ENCODE results near the gene CD226. TPM values are rescaled to one million over a fixed set of nuclear protein-coding genes. Genes with fewer than 3 reads are reported as not detected.
"Not testable (repeated sequence)": the region's sequence is repeated elsewhere in the genome, so short reads cannot be mapped to it uniquely, and the experiment has no call there.

Gene CD226
- total and polyA plus RNA-seq, 4 donors = 1.2 to 2.2 (median 1.6) TPM

DNA sequence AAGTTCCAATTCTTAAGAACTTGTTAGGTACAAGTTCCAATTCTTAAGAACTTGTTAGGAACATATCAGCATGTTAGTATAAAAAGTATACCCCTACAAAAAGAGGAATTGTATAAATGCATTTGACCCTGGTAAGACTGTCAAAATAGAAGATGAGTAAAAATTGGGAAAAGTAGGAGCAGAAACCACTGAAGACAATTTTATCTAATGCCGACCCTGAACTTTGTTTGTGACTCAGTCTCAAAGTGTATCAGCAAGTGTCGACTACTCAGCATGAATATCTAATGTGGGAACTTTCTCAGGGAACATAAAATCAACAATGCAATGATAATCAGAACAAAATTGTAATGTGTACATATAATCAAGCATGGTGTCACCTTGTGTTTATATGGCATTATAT is 583 bp upstream of the CD226 start:
- no peak for DNase-seq (ENCODE audit: low read depth in 4 of 6, low spot score in 6 of 6)
- H3K4me3 ChIP-seq (ENCODE audit: low read depth, low read length) = no peak overlapping the region
- H3K27ac ChIP-seq (ENCODE audit: low read depth, low read length) = no peak overlapping the region
- H3K36me3 ChIP-seq (ENCODE audit: control insufficient read depth, insufficient read depth, low read length) = no peaks in the 10 kb centered on the region
- H3K9me3 ChIP-seq (ENCODE audit: control insufficient read depth, insufficient read depth, low read length) = no peaks in the 10 kb centered on the region
- no peaks in the 10 kb centered on the region for H3K4me1 ChIP-seq (ENCODE audit: control insufficient read depth, insufficient read depth, low read length)
- WGBS (ENCODE audit: insufficient coverage) = no CpG with 5 or more reads among the region's 2 CpGs
- no peaks in the 10 kb centered on the region for H3K27me3 ChIP-seq (ENCODE audit: control insufficient read depth, insufficient read depth, low read length)

DNA sequence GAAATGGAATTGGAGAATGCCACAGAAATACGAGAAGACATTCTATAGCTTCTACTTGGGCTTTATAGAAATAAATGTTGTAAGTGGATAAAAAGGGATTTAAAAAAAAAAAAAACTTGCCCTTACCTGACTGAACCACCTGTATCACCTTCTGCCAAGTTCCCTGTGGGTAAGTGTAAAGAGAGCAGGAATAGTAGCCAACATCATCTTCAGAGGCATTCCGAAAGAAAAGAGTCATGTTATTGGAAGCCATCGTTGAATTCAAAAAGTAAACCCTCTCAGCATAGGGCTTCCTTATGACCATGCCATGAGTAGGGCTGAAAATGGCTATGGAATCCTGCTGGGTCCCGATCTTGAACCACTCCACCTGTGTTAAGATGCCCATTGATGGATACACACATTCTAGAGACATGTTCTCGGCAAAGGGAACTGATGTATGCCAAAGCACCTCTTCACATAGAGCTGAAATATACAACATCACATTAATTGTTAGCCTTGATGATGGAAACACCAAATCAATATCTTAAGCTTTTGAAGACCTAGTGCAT is 991 bp downstream of the CD226 start:
- no peaks in the 10 kb centered on the region for H3K9me3 ChIP-seq (ENCODE audit: control insufficient read depth, insufficient read depth, low read length)
- H3K36me3 ChIP-seq (ENCODE audit: control insufficient read depth, insufficient read depth, low read length) = no peaks in the 10 kb centered on the region
- no CpG with 5 or more reads among the region's 5 CpGs for WGBS (ENCODE audit: insufficient coverage)
- H3K4me1 ChIP-seq (ENCODE audit: control insufficient read depth, insufficient read depth, low read length) = no peaks in the 10 kb centered on the region
- no peak overlapping the region for H3K4me3 ChIP-seq (ENCODE audit: low read depth, low read length)
- no peak overlapping the region for H3K27ac ChIP-seq (ENCODE audit: low read depth, low read length)
- no peak for DNase-seq (ENCODE audit: low read depth in 4 of 6, low spot score in 6 of 6)
- H3K27me3 ChIP-seq (ENCODE audit: control insufficient read depth, insufficient read depth, low read length) = no peaks in the 10 kb centered on the region

DNA sequence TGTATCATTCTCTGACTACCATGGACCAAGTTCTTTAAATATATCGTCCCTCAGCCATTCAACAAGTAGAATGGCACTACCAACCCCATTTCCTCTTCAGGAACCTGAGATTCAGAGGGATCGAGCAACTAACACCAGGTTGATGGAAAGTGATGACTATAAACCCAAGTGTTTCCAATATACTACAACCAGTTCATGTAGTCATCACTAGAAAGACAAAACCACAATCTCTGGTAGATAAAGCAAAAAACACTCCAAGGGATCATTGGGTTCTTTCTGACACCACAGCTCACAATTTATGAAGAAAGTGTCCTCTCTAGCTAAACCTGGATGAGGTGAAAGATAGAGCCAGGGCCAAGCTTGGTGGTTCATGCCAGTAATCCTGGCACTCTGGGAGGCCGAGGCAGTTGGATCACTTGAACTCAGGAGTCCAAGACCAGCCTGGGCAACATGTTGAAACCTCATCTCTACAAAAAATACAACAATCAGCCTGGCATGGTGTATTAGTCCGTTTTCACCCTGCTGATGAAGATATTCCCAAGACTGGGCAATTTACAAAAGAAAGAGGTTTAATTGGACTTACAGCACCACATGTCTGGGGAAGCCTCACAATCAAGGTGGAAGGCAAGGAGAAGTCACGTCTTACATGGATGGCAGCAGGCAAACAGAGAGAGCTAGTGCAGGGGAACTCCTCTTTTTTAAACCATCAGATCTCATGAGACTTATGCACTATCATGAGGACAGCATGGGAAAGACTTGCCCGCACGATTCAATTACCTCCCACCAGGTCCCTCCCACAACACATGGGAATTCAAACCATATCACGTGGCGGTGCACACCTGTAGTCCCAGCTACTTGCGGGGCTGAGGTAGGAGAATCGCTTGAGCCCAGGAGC is 2.2 kb downstream of the CD226 start:
- WGBS (ENCODE audit: insufficient coverage) = 87% methylated on average over 3 of the region's 11 CpGs
- Histone ChIP-seq H3K36me3 (ENCODE audit: control insufficient read depth, insufficient read depth, low read length) (no peaks in the 10 kb centered on the region), H3K27ac (ENCODE audit: low read depth, low read length) (no peak overlapping the region), H3K27me3 (ENCODE audit: control insufficient read depth, insufficient read depth, low read length) (no peaks in the 10 kb centered on the region), H3K4me3 (ENCODE audit: low read depth, low read length) (no peak overlapping the region), H3K9me3 (ENCODE audit: control insufficient read depth, insufficient read depth, low read length) (no peaks in the 10 kb centered on the region), H3K4me1 (ENCODE audit: control insufficient read depth, insufficient read depth, low read length) (no peaks in the 10 kb centered on the region)
- no peak for DNase-seq (ENCODE audit: low read depth in 4 of 6, low spot score in 6 of 6)

DNA sequence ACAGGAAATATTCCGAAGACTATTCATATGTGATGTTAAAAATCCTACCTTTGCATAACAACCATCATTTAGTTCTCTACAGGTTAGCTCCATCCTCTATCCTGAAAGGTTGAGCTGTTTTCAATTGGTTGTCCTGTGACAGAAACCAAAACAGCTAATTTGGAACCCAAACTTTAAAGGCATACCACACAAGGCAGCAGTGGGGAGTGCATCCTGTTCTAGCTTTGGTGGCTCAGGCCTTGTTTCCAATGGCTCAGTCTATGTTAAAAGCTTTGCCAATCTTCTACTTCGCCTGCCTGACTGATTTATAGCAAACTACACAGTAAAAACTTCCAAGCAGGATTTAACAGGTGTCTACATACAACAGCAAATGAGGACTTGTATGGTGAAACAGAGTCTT is 3.2 kb downstream of the CD226 start:
- Histone ChIP-seq H3K27me3 (ENCODE audit: control insufficient read depth, insufficient read depth, low read length) (no peaks in the 10 kb centered on the region), H3K4me3 (ENCODE audit: low read depth, low read length) (no peak overlapping the region), H3K27ac (ENCODE audit: low read depth, low read length) (no peak overlapping the region), H3K9me3 (ENCODE audit: control insufficient read depth, insufficient read depth, low read length) (no peaks in the 10 kb centered on the region), H3K4me1 (ENCODE audit: control insufficient read depth, insufficient read depth, low read length) (no peaks in the 10 kb centered on the region), H3K36me3 (ENCODE audit: control insufficient read depth, insufficient read depth, low read length) (no peaks in the 10 kb centered on the region)
- WGBS (ENCODE audit: insufficient coverage) = no CpG with 5 or more reads among the region's 2 CpGs
- no peak for DNase-seq (ENCODE audit: low read depth in 4 of 6, low spot score in 6 of 6)

DNA sequence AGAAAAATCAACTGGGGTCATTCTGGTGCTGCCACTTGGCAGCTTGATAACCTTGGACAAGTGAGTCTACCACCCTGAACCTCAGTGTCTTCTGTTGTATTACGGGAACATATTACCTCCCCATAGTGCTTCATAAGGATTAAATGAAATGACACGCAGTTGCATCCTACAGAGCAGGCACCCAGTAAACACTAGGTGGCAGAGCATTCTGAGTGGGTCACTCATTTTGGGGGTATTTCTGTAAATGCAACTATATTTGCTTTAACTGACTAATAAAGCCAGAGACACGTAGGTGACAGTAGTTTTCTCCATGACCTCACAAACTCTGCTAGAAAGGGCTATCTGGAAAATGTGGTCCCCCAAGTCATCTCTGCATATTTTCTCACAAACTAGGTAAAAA is 4.7 kb downstream of the CD226 start:
- no peaks in the 10 kb centered on the region for H3K36me3 ChIP-seq (ENCODE audit: control insufficient read depth, insufficient read depth, low read length)
- H3K27me3 ChIP-seq (ENCODE audit: control insufficient read depth, insufficient read depth, low read length) = no peaks in the 10 kb centered on the region
- H3K4me3 ChIP-seq (ENCODE audit: low read depth, low read length) = no peak overlapping the region
- H3K4me1 ChIP-seq (ENCODE audit: control insufficient read depth, insufficient read depth, low read length) = no peaks in the 10 kb centered on the region
- no peak overlapping the region for H3K27ac ChIP-seq (ENCODE audit: low read depth, low read length)
- DNase-seq (ENCODE audit: low read depth in 4 of 6, low spot score in 6 of 6) = no peak
- H3K9me3 ChIP-seq (ENCODE audit: control insufficient read depth, insufficient read depth, low read length) = no peaks in the 10 kb centered on the region
- WGBS (ENCODE audit: insufficient coverage) = 80% methylated on average over 1 of the region's 3 CpGs

DNA sequence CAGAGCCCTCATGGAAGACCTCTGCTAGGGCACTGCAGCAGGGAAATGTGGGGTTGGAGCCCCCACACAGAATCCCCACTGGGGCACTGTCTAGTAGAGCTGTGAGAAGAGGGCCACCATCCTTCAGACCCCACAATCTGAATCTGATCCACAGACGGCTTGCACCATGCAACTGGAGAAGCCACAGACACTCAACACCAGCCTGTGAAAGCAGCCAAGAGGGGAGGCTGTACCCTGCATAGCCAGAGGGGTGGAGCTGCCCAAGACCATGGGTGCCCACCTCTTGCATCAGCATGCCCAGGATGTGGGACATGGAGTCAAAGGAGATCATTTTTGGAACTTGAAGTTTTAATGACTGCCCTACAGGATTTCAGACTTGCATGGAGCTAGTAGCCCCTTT is 6.5 kb downstream of the CD226 start:
- Histone ChIP-seq H3K4me3 (ENCODE audit: low read depth, low read length) (no peak overlapping the region), H3K36me3 (ENCODE audit: control insufficient read depth, insufficient read depth, low read length) (no peaks in the 10 kb centered on the region), H3K9me3 (ENCODE audit: control insufficient read depth, insufficient read depth, low read length) (no peaks in the 10 kb centered on the region), H3K27ac (ENCODE audit: low read depth, low read length) (no peak overlapping the region), H3K27me3 (ENCODE audit: control insufficient read depth, insufficient read depth, low read length) (no peaks in the 10 kb centered on the region), H3K4me1 (ENCODE audit: control insufficient read depth, insufficient read depth, low read length) (no peaks in the 10 kb centered on the region)
- 100% methylated on average over 1 of the region's 1 CpG for WGBS (ENCODE audit: insufficient coverage)
- DNase-seq (ENCODE audit: low read depth in 4 of 6, low spot score in 6 of 6) = no peak

DNA sequence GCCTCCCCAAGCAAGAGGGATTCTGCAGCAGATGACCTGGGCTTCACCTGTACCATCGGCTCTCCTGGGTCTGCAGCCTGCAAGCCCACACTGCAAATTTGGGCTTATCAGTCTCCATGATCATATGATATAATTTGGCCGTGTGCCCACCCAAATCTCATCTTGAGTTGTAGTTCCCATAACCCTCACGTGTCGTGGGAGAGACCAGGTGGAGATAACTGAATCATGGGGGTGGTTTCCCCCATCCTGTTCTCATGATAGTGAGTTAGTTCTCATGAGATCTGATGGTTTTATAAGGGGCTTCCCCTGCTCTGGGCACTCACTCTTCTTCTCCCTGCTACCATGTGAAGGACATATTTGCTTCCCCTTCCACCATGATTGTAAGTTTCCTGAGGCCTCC is 7.9 kb downstream of the CD226 start:
- H3K36me3 ChIP-seq (ENCODE audit: control insufficient read depth, insufficient read depth, low read length); H3K4me1 ChIP-seq (ENCODE audit: control insufficient read depth, insufficient read depth, low read length); DNase-seq (ENCODE audit: low read depth in 4 of 6, low spot score in 6 of 6); H3K4me3 ChIP-seq (ENCODE audit: low read depth, low read length); H3K9me3 ChIP-seq (ENCODE audit: control insufficient read depth, insufficient read depth, low read length); H3K27me3 ChIP-seq (ENCODE audit: control insufficient read depth, insufficient read depth, low read length); H3K27ac ChIP-seq (ENCODE audit: low read depth, low read length): not testable (repeated sequence)
- 100% methylated on average over 1 of the region's 4 CpGs for WGBS (ENCODE audit: insufficient coverage)

DNA sequence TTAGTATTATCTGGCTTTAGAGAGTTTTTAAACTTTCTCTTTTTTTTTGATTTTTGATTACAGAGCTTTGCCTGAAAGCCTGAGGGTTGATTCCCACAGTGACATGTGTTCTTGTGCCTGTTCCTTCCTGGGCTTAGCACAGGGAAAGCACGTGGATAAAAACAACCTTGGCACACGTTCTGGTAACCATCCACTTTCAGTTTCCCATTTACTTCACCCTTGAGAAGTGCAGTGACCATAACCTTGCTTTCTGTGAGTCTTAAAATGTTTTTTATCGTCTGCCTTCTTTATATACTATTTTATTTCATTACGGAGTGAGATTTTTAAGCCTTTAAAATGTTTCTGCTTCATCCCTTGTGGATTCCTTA is 11.5 kb downstream of the CD226 start:
- peak in 1 of 6 donors; percentile 64 for DNase-seq (ENCODE audit: low read depth in 4 of 6, low spot score in 6 of 6)
- Histone ChIP-seq H3K4me1 (ENCODE audit: control insufficient read depth, insufficient read depth, low read length) (no peaks in the 10 kb centered on the region), H3K4me3 (ENCODE audit: low read depth, low read length) (no peak overlapping the region), H3K27me3 (ENCODE audit: control insufficient read depth, insufficient read depth, low read length) (no peaks in the 10 kb centered on the region), H3K36me3 (ENCODE audit: control insufficient read depth, insufficient read depth, low read length) (no peaks in the 10 kb centered on the region), H3K27ac (ENCODE audit: low read depth, low read length) (no peak overlapping the region), H3K9me3 (ENCODE audit: control insufficient read depth, insufficient read depth, low read length) (no peaks in the 10 kb centered on the region)
- WGBS (ENCODE audit: insufficient coverage) = 33% methylated on average over 1 of the region's 4 CpGs

DNA sequence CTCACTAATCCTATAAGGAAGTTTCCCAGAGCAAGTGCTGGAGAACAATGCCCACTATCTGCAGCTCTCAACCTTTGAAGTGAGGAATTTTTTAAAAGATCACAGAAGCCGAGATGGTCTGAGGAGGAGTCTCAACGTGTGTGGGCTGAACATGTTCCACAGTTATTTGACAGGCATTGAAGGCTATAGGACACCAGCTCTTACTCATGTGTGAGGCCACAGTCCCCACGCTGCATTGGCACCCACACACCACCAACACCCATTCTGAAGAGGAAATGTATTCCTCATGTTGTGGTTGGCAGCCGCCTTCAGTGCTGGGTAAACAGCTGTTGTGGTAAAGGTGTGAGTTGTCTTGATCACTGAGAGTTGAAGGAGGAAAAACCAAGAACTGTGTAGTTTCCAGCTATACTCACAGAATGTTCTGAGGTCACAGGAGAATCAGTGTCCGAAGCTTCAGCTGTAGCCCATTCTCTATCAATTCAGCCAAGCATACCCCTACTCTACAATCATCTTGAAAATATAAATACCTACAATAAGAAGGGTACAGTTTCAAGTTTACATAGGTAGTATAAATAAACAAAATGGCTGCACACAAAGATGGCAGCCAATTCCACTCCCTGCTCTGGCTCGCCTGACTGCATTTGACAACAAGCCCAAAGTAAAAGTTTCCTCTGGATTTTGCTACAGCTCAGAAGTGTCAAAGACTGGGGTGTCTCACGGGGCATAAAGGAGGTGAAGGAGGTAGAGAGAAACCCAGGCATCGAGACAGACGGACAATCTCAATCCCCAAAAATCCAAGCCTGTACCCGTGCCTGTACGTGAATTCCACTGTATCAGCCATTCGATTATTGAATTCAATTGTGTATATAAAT is 12.1 kb downstream of the CD226 start:
- Histone ChIP-seq H3K4me1 (ENCODE audit: control insufficient read depth, insufficient read depth, low read length) (no peaks in the 10 kb centered on the region), H3K9me3 (ENCODE audit: control insufficient read depth, insufficient read depth, low read length) (no peaks in the 10 kb centered on the region), H3K27ac (ENCODE audit: low read depth, low read length) (no peak overlapping the region), H3K27me3 (ENCODE audit: control insufficient read depth, insufficient read depth, low read length) (no peaks in the 10 kb centered on the region), H3K4me3 (ENCODE audit: low read depth, low read length) (no peak overlapping the region), H3K36me3 (ENCODE audit: control insufficient read depth, insufficient read depth, low read length) (no peaks in the 10 kb centered on the region)
- no peak for DNase-seq (ENCODE audit: low read depth in 4 of 6, low spot score in 6 of 6)
- WGBS (ENCODE audit: insufficient coverage) = 21% methylated on average over 2 of the region's 12 CpGs

Measured in spinal cord (tissue), 10 donors.